HepG2 (cell line): ENCODE data around the gene MARCHF2. TPM values are rescaled to one million over a fixed set of nuclear protein-coding genes. Genes with fewer than 3 reads are reported as not detected.

Source experiments
- ATAC-seq: fragments of 200-7000 bp; cut with Tn5 transposase; 3 replicates; pipeline ENCODE4 v1.9.1; 2020; ENCODE audit warnings: mild to moderate bottlenecking, moderate library complexity
- BruUV-seq: library from RNA; stranded (reverse); fragments of 400-500 nt; replicated peaks from 2 replicates; lab custom pipeline; 2021; lab: Mats Ljungman, UMichigan
- CTCF ChIA-PET: fragments of 300-600 bp; formaldehyde crosslinking; extraction: SDS; loops from one replicate; lab custom pipeline; 2021; ENCODE audit warnings: low total read pairs, inconsistent platforms, low intra/inter-chr PET ratio; lab: Yijun Ruan, JAX
- POLR2A ChIA-PET: fragments of 350-600 bp; sonication (Branson Sonifier 250); formaldehyde crosslinking; loops from one replicate; lab custom pipeline; 2020; ENCODE audit warnings: antibody characterized with exemption, inconsistent platforms; lab: Yijun Ruan, JAX
- DNase-seq: peaks from one replicate; pipeline ENCODE4 v3.0.0-alpha.2; 2015; ENCODE audit warnings: low spot score
- FAIRE-seq: peaks from 3 replicates; lab custom pipeline; 2011; peaks lifted over from hg19 to GRCh38; lab: Jason Lieb, UNC
- H2AFZ ChIP-seq: one replicate; pipeline ENCODE4 v1.6.1; 2011; ENCODE audit warnings: low read length, inconsistent platforms
- H3K27ac ChIP-seq: fragments of 300-600 bp; 3 replicates; pipeline ENCODE4 v1.8.0; 2011; ENCODE audit warnings: mixed run types, mild to moderate bottlenecking, mixed read lengths, low read length, inconsistent platforms; ENCODE audit not compliant: insufficient read depth; ENCODE audit errors: extremely low read length
- H3K27me3 ChIP-seq, 2 experiments: fragments of 200-600 bp in 1 of 2; 2 replicates in 1 of 2; 3 replicates in 1 of 2; pipeline versions ENCODE4 v1.6.0 to v1.8.0; 2011; ENCODE audit warnings: low read length in 2 of 2, mild to moderate bottlenecking in 2 of 2, moderate library complexity in 2 of 2, inconsistent platforms in 1 of 2; ENCODE audit not compliant: insufficient read depth in 2 of 2, control insufficient read depth in 1 of 2
- H3K36me3 ChIP-seq, 2 experiments: fragments of 200-600 bp in 1 of 2; replicated peaks in 1 of 2; 2 replicates in 1 of 2; 3 replicates in 1 of 2; pipeline versions ENCODE4 v1.5.1 to v1.8.0; 2011; ENCODE audit warnings: low read length in 2 of 2, inconsistent platforms in 1 of 2; ENCODE audit not compliant: insufficient read depth in 2 of 2, control insufficient read depth in 1 of 2
- H3K4me1 ChIP-seq: 2 replicates; pipeline ENCODE4 v1.5.1; 2012; ENCODE audit warnings: low read length, inconsistent platforms; ENCODE audit not compliant: insufficient read depth
- H3K4me2 ChIP-seq: 2 replicates; pipeline ENCODE4 v1.6.0; 2011; ENCODE audit warnings: low read depth, low read length, inconsistent platforms
- H3K4me3 ChIP-seq, 3 experiments: fragments of 200-600 bp in 1 of 3; sonication (generic), shearing (Covaris generic) in 1 of 3; replicated peaks in 1 of 3; 2 replicates each; pipeline ENCODE4 v1.5.1; 2011 to 2016; ENCODE audit warnings: low read length in 3 of 3, inconsistent platforms in 2 of 3, low read depth in 2 of 3, mild to moderate bottlenecking in 2 of 3, control low read depth in 1 of 3, mixed read lengths in 1 of 3; ENCODE audit not compliant: insufficient read depth in 1 of 3
- H3K79me2 ChIP-seq: one replicate; pipeline ENCODE4 v1.6.1; 2011; ENCODE audit warnings: low read length, inconsistent platforms; ENCODE audit not compliant: insufficient read depth
- H3K9ac ChIP-seq: 2 replicates; pipeline ENCODE4 v1.6.0; 2011; ENCODE audit warnings: mild to moderate bottlenecking, low read depth, low read length, inconsistent platforms; ENCODE audit not compliant: insufficient read depth
- H3K9me3 ChIP-seq: 2 replicates; pipeline ENCODE4 v1.5.1; 2012; ENCODE audit warnings: mild to moderate bottlenecking, low read length
- H4K20me1 ChIP-seq: 2 replicates; pipeline ENCODE4 v1.6.0; 2011; ENCODE audit warnings: inconsistent platforms, mild to moderate bottlenecking, low read length, moderate library complexity; ENCODE audit not compliant: insufficient read depth
- AGO1 ChIP-seq: fragments of 200-400 bp; formaldehyde crosslinking; IDR thresholded peaks from 2 replicates; pipeline ENCODE4 v1.6.1; 2017; ENCODE audit warnings: mild to moderate bottlenecking, low read depth, low read length, moderate library complexity; ENCODE audit not compliant: poor library complexity, severe bottlenecking
- ATF7 ChIP-seq, 2 experiments: fragments of 450-650 bp in 1 of 2; sonication (generic) in 1 of 2; formaldehyde crosslinking in 1 of 2; IDR thresholded peaks; 2 replicates each; pipeline versions ENCODE4 v1.4.0 to v1.6.1; 2016 to 2020; ENCODE audit warnings: antibody characterized with exemption in 1 of 2, mild to moderate bottlenecking in 1 of 2, missing genetic modification reagents in 1 of 2
- HES4 ChIP-seq: sonication (generic); formaldehyde crosslinking; IDR thresholded peaks from 2 replicates; pipeline ENCODE4 v1.9.0; 2021; ENCODE audit warnings: mild to moderate bottlenecking, missing genetic modification reagents, borderline replicate concordance
- HNF4A ChIP-seq: sonication (generic); formaldehyde crosslinking; IDR thresholded peaks from 2 replicates; pipeline ENCODE4 v1.4.0; 2020; ENCODE audit warnings: missing genetic modification reagents
- MED8 ChIP-seq: sonication (generic); formaldehyde crosslinking; IDR thresholded peaks from 2 replicates; pipeline ENCODE4 v1.8.1; 2023; ENCODE audit warnings: mild to moderate bottlenecking, missing genetic modification reagents; ENCODE audit not compliant: insufficient replicate concordance
- NCOA2 ChIP-seq: sonication (generic); formaldehyde crosslinking; IDR thresholded peaks from 2 replicates; pipeline ENCODE4 v1.8.0; 2022; ENCODE audit warnings: inconsistent platforms
- POLR2A ChIP-seq, 2 experiments: IDR thresholded peaks; 2 replicates each; pipeline ENCODE4 v1.6.1; 2011; ENCODE audit warnings: low read depth in 2 of 2, low read length in 2 of 2, mild to moderate bottlenecking in 1 of 2, moderate library complexity in 1 of 2; ENCODE audit not compliant: insufficient read depth in 1 of 2
- SAP130 ChIP-seq: IDR thresholded peaks from 2 replicates; pipeline ENCODE4 v1.6.1; 2016; ENCODE audit warnings: low read depth
- ZFP37 ChIP-seq: sonication (generic); formaldehyde crosslinking; IDR thresholded peaks from 2 replicates; pipeline ENCODE4 v1.4.0; 2020; ENCODE audit warnings: missing genetic modification reagents, borderline replicate concordance
- ZFY ChIP-seq: sonication (generic); formaldehyde crosslinking; IDR thresholded peaks from 2 replicates; pipeline ENCODE4 v1.4.0; 2020; ENCODE audit warnings: missing genetic modification reagents
- WGBS: methylation state at CpG from one replicate; pipeline ENCODE4 v1.1.6; 2017; ENCODE audit warnings: low lambda C conversion rate; 5-methylcytosine and 5-hydroxymethylcytosine counted together
- in situ Hi-C: cut with HindIII; loops from 2 replicates; pipeline ENCODE4 v1.10.0; 2017; ENCODE audit warnings: low pct_unique_long_range_greater_than_20kb; ENCODE audit not compliant: extremely low pct_ligation_motif_present
- intact Hi-C: fragments of 100-400 bp; cut with micrococcal nuclease; formaldehyde crosslinking; loops from one replicate; pipeline ENCODE4 v1.10.0; 2022; ENCODE audit not compliant: unreplicated experiment
- polyA plus RNA-seq, 8 experiments: library from polyadenylated mRNA; depleted of rRNA in 3 of 8; stranded (reverse) in 7 of 8; unstranded in 1 of 8; fragments of >200 nt; fragmentation: Illumina TruSeq in 4 of 8; extraction: Trizol in 4 of 8; gene quantifications; 2 replicates each; pipeline versions ENCODE4 v1.2.1 to v1.2.3, GENCODE V29; 2011 to 2016; ENCODE audit warnings: low read depth in 4 of 8, missing spikeins in 1 of 8, mixed read lengths in 1 of 8; ENCODE audit not compliant: insufficient read depth in 1 of 8
- total RNA-seq, 5 experiments: library from RNA; depleted of rRNA; stranded (reverse); fragments of >200 nt; fragmentation: Illumina TruSeq; extraction: Trizol; gene quantifications; 2 replicates each; pipeline ENCODE4 v1.2.3, GENCODE V29; 2016; ENCODE audit warnings: low read depth in 1 of 5
- TF ChIP-seq, protein P1 (sequence below): sonication (generic); formaldehyde crosslinking; IDR thresholded peaks from 2 replicates; pipeline ENCODE4 v1.4.0; 2020; ENCODE audit warnings: missing genetic modification reagents

The MARCHF2 gene
- total and polyA plus RNA-seq, 2 of the 13 experiments (the other 11 are each of a cell fraction or from before 2014, with no cell fraction given) = 12.7 to 13.0 TPM

DNA sequence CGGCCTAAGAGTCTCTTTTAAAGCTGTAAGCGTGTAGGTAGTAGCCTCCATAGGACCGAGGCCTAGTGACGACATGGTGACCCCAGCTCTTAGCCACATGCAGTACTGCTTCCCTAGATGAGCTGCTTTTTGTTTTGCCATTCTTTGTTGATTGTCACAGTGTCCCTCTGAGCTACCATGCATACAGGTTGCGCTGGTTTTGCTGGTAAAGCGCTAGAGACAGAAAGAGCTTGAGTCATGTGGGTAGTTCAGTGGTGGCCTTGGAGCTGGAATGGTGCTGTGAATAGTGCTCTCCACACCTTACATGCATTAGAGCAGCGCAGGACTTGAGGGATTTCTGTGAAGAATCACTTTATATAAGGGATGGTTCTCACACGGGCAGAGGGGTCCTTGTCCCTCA is 36.7 kb downstream of the MARCHF2 start:
- ChIA-PET CTCF (no interaction called here), POLR2A (interaction anchor here (1.0 to 2.4 kb wide), 4 partner anchors 25 to 97 kb away, joined by 3 to 13 read pairs (median 5); partner anchors contain the start of genes MARCHF2 and ZNF414)
- no peak overlapping the region for H2AFZ ChIP-seq
- intact Hi-C loops = loop anchor here (5.0 to 10.0 kb wide), 2 partner anchors 38 to 95 kb away; partner anchors contain the start of gene MARCHF2
- peaks cover 75% of the 10 kb centered on the region for H3K4me1 ChIP-seq
- H4K20me1 ChIP-seq = peaks cover 93% of the 10 kb centered on the region
- in situ Hi-C loops = loop anchor here (5.0 kb wide), 1 partner anchor 38 kb away; the partner anchor contains the start of gene MARCHF2
- no peaks in the 10 kb centered on the region for H3K9me3 ChIP-seq
- DNase-seq (peak; percentile 25), FAIRE-seq (no peak), ATAC-seq (peak; percentile 45)
- 69% methylated on average over 6 of the region's 8 CpGs for WGBS
- peaks cover 8 to 28% of the 10 kb centered on the region in 2 experiments for H3K36me3 ChIP-seq
- H3K27ac ChIP-seq = peak overlapping the region; percentile 9
- no peak overlapping the region for H3K4me3 ChIP-seq
- H3K79me2 ChIP-seq = peaks cover 96% of the 10 kb centered on the region
- no TSS peak for BruUV-seq
- TF ChIP-seq, protein P1, sequence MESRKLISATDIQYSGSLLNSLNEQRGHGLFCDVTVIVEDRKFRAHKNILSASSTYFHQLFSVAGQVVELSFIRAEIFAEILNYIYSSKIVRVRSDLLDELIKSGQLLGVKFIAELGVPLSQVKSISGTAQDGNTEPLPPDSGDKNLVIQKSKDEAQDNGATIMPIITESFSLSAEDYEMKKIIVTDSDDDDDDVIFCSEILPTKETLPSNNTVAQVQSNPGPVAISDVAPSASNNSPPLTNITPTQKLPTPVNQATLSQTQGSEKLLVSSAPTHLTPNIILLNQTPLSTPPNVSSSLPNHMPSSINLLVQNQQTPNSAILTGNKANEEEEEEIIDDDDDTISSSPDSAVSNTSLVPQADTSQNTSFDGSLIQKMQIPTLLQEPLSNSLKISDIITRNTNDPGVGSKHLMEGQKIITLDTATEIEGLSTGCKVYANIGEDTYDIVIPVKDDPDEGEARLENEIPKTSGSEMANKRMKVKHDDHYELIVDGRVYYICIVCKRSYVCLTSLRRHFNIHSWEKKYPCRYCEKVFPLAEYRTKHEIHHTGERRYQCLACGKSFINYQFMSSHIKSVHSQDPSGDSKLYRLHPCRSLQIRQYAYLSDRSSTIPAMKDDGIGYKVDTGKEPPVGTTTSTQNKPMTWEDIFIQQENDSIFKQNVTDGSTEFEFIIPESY (CRISPR knock-in tag) = peak; percentile 96
- TF ChIP-seq MED8 (CRISPR knock-in tag) (no peak), SAP130 (CRISPR knock-in tag) (0 out of 2 replicates have a peak, but pooled peaks have one; percentile 29), POLR2A (IDR thresholded peaks at IDR 0.05; ENCODE audit: insufficient read depth in 1 of 2, low read depth in 2 of 2, low read length in 2 of 2) (0 out of 4 replicates have a peak, but pooled peaks of 1 of the 2 experiments have one; percentile 15), ZFP37 (no peak), HES4 (CRISPR knock-in tag) (no peak), ZFY (CRISPR knock-in tag) (no peak), AGO1 (no peak), HNF4A (CRISPR knock-in tag) (no peak), ATF7 (IDR thresholded peaks at IDR 0.05) (no peak), ATF7 (CRISPR knock-in tag; IDR thresholded peaks at IDR 0.05) (no peak), NCOA2 (CRISPR knock-in tag) (no peak)
- peak overlapping the region; percentile 63 for H3K4me2 ChIP-seq
- peak overlapping the region; percentile 12; the same call in 1 of the 2 replicates for H3K9ac ChIP-seq
- no peaks in the 10 kb centered on the region for H3K27me3 ChIP-seq
